ENCODE measurements around the gene ITFG1.
"Not testable (repeated sequence)": the region's sequence is repeated elsewhere in the genome, so short reads cannot be mapped to it uniquely, and the experiment has no call there.

ITFG1 gene

DNA sequence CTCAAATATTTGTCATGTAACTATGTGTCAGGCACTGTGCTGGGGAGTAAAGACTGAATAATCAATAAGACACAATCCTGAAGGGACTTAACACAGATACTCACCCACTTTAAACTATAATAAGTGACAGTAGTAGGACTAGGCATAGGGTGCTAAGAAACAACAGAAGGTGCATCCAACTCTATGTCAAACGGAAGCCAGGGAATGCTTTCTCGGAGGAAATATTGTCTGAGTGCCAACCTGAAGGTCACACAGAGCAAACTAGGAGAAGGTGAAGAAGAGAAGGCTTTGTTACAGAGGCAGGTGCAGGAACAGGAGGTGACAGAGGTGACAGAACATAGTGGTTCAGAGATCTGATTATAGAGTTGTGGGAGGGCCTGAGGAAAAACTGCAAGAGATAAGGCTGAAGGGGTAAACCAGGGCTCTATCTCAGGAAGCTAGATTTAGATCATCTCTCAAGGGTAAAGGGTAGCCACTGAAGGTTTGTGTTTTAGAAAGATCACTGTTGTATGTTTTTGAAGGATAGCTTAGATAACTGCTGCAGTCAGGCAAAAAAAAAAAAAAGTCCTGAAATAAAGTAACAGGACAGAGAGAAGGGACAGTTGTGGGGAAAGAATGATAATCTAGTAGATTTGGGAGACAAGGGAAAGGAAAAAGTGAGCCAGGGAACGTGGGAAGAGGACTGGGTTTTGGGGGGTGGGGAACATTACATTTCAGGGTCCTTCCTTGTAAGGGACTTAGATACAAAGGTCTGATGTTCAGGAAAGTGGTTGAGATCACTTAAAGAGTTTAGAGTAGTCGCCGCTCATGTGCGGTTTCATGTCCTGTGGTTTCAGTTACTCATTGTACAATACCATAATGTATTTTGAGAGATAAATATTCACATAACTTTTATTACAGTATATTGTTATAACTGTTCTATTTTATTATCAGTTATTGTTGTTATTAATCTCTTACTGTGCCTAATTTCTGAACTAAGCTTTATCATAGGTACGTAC lies 231.5 kb downstream of the ITFG1 start:
- no peak for FAIRE-seq

DNA sequence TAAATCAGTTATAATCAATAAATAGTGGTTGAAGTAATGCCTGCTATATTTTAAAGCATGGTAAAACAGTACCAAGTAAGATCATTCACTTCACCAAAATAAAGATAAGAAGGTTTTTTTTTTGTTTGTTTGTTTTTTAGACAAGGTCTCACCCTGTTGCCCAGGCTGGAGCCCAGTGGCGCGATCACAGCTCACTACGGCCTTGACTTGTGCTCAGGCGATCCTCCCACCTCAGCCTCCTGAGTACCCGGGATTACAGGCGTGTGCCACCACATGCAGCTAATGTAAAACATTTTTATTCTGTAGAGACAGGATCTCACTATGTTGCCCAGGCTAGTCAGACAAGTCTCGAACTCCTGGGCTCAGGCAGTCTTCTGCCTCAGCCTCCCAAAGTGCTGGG lies 232.6 kb downstream of the ITFG1 start:
- no peak for FAIRE-seq

DNA sequence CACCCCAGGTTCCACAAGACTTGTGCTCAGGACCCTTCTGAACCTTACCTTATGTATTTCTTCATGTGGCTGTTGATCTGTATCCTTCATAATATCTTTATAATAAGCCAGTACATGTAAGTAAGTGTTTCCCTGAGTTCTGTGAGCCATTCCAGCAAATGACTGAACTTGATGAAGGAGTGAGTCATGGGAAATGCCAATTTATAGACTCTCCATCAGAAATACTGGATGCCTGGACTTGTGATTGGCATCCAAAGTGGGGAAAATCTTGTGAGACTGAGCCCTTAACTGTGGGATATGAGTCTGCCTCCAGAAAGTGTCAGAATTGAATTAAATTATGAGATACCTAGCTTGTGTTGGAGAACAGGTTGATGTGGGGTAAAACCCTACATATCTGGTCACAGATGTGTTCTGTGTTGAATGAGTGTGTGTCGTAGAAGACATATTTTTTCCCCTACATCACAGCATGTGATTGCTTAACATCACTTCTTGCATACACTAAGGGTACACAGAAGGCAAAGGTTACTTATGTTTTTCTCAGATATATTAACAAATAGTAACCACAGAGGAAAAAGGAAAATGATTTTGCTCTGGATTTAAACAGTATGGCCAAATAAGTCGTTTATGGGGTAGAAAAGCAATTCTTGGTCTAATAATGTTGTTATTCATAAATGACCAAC lies 247.0 kb downstream of the ITFG1 start:
- no peak for FAIRE-seq

DNA sequence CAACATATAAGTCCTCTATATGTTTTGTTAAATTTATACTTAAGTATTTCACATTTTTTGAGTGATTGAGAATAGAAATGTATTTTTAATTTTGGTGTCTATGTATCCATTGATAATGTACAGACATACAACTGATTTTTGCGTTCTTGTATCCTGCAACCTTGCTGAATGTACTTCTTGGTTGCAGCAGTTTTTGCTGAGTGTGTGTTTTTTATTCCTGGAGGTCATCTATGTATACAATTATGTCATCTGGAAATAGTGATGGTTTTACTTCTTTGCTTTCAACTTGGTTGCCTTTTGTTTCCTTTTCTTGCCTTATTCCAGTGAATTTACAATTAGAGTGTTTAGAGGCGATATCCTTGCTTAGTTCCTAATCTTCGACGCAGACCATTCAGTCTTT lies 249.6 kb downstream of the ITFG1 start:
- no peak for FAIRE-seq

DNA sequence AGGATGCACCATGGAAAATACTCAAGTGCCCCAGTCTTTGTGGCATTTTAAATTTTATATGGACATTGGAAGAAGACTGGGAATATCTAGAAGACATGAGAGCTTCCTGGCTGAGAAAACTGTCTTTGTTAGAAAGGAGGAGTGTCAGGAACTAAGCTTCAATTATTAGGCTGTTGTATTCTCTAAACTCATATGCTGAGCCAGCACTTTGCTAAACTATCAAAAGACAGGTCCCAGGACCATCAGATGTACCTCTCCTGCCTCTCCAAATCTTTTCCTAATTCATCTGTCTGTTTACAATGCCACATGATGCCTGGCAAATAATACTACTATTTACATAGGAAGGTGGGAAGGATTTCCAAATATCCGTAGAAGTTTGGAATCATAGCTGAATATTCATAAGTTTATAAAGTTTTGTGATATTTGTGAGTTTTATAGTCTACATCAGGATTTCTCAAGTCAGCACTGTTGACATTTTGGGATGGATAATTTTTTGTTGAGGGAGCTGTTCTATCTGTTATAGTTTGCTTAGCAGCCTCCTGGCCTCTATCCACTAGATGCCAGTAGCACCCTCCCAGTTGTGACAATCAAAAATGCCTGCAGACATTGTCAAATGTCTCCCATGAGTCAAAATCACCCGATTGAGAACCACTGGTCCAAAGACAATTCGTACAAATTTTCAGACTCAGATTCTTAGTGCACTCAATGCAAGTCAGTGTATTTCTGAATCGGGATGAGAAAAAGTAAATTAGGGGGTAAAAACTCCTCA lies 255.9 kb downstream of the ITFG1 start:
- no peak for FAIRE-seq

DNA sequence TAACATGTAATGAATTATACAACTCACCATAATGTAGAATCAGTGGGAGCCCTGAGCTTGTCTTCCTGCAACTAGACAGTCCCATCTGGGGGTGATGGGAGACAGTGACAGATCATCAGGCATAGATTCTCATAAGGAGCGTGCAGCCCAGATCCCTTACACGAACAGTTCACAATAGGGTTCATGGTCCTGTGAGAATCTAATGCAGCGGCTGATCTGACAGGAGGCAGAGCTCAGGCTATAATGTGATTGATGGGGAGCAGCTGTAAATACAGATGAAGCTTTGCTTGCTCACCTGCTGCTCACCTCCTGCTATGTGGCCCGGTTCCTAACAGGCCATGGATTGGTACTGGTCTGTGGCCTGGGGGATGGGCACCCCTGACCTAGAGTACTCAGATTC lies 257.4 kb downstream of the ITFG1 start:
- not testable (repeated sequence) for FAIRE-seq

DNA sequence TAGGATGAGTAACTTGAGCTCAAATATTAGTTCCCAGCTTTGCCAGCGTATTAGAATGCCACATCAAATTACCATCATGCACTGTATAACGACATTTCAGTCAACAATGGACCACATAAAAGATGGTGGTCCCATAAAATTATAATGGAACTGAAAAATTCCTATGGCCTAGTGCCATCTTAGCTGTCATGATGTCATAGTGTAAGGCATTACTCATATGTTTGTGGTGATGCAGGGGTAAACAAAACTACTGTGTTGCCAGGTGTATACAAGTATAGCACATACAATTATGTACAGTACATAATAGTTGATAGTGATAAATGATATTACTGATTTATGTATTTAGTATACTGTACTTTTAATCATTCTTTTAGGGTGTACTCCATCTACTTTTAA lies 262.7 kb downstream of the ITFG1 start:
- FAIRE-seq: no peak

DNA sequence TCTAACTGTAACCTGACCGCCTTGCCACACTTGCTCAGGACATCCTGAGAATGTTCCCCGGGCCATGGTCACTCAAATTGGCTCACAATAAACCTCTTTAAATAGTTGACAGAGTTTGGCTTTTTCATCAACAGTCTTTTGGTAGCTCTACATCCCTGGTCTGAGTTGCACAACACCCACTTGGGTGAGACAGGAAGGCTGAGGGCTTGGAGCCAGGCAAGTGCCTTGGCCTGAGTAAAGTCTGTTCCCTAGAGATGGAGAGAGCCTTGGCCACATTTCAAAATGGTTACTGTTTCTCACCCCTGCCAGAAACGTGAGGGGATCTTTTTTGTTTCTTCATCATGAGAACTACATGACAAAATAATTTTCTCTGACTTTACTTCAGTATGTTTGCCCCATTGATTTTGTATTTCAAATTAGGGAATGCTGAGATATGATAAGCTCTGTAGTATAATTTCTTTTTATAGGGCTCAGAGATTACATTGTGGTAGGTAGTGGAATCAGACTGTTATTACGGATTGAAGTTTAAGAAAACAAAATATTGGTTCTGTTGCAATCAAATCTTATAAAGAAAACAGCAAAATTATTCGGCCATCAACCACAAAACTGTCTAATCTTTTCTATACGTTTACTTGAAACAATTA lies 263.2 kb downstream of the ITFG1 start:
- FAIRE-seq: no peak

DNA sequence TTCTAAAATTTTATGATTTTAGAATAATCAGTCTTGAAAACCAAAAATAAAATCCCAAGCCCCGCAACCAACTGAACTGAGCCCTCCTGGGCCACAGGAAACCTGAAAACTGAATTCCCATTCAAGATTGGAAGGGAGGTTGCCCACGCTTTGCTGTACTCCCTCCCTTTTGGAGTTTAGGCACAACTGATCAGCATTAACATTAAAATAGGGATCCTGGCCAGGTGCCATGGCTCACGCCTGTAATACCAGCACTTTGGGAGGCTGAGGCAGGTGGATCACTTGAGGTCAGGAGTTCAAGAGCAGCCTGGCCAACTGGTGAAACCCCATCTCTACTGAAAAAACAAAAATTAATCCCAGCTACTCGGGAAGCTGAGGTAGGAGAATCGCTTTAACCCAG lies 264.4 kb downstream of the ITFG1 start:
- FAIRE-seq: no peak

DNA sequence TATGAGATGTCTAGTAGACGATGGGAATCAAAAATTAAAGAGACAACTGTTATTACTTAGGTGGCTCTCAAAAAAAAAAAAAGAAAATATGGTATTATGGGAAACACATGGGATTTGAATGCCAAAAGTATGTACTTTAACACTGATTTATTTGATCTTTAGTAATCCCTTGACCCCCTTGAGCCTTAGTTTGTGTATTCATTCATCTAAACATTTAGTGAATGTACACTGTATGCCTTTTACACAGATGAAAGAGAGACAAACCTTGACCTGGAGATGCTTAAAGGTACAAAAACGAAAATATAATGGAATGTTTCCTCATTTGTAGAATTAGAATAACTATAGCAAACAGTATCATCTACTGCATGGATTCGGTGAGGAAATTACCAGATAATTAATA lies 278.5 kb downstream of the ITFG1 start:
- FAIRE-seq: no peak

DNA sequence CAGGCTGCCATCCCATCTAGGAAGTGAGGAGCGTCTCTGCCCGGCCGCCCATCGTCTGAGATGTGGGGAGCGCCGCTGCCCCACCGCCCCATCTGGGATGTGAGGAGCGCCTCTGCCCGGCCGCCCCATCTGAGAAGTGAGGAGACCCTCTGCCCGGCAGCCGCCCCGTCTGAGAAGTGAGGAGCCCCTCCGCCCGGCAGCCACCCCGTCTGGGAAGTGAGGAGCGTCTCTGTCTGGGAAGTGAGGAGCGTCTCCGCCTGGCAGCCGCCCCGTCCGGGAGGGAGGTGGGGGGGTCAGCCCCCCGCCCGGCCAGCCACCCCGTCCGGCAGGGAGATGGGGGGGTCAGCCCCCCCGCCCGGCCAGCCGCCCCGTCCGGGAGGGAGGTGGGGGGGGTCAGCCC lies 279.8 kb downstream of the ITFG1 start:
- FAIRE-seq: not testable (repeated sequence)

DNA sequence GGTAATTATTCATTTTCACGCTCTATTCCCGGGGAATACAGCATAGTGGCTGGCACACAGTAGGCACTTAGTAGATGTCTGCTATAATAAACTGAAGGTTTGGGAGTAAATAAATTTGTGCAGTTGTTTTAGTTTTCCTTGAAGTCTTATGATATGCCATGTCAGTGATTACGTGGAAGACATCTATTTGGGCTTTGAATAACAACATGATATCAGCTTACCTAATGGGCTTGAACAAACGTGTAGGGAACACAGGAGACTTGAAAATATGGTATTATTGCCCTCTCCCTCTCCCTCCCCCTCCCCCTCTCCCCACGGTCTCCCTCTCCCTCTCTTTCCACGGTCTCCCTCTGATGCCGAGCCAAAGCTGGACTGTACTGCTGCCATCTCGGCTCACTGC lies 280.8 kb downstream of the ITFG1 start:
- FAIRE-seq: no peak

DNA sequence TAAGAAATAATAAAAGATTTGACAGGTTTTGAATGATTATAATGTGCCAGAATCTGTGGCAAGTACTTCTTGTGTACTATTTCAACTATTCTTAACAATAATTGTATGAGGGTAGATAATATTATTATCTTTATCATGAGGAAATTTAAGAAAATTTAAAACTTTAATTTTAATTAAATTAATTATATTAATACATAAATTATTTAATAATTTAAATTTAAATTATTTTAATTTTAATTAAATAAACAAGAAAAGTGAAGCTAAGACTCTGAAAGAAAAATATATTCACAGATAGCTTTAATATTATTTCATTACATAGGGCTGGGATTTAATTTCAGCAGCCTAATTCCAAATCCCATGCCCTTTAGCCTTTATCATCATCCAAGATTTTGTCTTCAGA lies 285.7 kb downstream of the ITFG1 start:
- FAIRE-seq: peak; percentile 91

DNA sequence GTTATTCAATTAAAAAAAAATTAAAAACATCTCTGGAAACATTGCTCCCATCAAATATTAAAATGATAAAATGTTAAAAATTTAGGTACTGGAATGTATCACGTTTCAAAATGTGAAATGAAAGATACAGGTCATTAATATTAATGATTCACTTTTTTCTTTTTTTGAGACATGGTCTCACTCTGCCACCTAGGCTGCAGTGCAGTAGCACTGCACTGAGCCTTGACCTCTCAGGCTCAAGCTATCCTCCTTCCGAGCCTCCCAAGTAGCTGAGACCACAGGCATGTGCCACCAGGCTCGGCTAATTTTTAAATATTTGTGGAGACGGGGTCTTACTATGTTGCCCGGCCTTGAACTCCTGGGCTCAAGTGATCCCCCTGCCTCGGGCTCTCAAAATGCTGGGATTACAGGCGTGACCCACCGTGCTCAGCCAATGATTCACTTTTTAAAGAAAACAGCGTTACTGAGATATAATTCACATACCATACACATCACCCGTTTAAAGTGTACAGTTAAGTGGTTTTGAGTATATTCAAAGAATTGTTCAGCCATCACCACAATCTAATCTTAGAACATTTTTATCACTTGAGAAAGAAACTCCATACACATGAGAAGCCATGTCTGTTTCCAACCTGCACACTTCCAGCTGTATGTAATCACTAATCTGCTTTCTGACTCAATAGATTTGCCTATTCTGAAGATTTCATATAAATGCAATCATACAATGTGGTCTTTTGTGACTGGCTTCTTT lies 298.0 kb downstream of the ITFG1 start:
- FAIRE-seq: no peak

DNA sequence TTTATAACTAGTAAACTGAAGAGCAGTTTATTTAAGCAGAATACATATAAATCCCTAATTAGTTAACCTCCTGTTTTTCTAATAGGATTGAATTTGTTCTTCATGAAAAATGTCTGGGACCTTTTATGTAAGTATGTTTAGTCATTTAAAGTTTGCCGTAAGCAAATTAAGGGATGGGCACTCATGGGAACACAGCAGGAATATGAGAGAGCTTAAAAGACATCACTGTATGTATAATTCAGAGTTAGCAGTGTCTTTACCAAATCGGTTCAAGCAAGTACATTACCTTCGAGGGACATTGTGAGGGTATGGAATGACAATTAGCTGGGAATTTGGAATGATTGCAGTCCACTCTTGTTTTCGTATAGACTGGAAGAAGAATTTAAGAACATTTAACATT lies 299.4 kb downstream of the ITFG1 start:
- no peak for FAIRE-seq

DNA sequence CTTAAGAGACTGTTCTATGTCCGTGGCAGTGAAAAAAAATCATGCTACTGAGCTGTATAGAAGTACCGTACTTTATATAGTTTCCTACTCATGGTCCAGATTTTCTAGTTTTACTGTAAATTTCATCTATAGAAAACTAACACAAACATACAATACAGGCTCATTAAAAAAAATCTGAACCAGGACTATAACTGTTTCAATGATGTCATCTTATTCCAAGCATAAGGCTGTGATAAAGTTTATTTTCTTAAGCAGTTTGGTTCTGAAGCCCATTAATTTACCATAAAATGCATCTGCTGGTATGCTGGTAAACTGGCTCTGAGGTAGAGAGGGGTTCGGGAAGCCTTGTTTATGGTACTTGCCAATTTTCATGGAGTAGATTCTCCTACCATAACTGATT lies 300.4 kb downstream of the ITFG1 start:
- no peak for FAIRE-seq

DNA sequence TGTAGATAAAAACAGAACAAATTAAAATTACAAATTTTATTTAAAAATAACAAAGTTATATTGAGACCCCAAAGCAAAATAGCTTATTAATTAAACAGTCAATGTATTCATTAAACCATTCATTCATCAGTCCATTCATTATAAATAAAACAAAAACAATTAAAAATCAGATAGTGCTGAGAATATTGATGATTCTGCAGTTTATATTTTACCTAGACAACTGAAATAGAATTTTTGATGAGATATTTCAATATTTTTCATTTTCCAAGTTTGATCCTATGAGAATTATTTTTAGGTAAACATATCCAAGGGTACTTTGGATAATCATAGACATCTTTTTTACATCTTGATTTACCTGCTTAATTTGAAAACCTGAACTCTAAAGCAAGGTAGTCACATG lies 301.9 kb downstream of the ITFG1 start:
- no peak for FAIRE-seq

DNA sequence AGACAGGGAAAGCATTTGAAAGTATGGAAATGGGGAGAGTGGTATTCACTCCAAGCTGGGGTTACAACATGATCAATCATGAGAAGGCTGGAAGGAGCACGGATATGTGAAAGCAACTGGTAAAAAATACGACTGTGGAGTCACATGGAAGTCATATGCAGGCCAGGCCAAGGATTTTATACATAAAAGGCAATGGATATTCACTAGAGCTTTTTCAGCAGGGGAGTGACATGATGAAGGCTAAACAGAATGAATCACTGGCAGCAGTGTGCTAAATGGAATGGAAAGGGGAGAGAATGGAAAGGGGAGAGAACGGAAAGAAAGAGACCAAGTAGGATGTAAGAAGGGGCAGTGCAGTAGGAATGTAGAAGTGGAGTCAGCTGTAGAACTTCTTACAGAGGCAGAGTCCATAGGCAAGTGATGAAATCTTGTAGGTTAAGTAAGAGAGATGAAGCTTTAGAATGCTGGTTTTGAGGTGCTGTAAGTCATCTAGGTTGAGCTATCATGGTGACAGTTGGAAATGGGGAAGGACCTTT lies 304.1 kb downstream of the ITFG1 start:
- FAIRE-seq: no peak

DNA sequence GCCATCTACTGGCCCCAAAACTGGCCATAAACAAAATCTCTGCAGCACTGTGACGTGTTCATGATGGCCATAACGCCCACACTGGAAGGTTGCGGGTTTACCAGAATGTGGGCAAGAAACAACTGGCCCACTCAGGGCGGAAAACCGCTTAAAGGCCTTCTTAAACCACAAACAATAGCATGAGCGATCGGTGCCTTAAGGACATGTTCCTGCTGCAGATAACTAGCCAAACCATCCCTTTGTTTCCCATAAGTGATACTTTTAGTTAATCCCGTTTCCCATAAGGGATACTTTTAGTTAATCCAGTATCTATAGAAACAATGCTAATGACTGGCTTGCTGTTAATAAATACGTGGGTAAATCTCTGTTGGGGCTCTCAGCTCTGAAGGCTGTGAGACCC lies 308.4 kb downstream of the ITFG1 start:
- FAIRE-seq: not testable (repeated sequence)

DNA sequence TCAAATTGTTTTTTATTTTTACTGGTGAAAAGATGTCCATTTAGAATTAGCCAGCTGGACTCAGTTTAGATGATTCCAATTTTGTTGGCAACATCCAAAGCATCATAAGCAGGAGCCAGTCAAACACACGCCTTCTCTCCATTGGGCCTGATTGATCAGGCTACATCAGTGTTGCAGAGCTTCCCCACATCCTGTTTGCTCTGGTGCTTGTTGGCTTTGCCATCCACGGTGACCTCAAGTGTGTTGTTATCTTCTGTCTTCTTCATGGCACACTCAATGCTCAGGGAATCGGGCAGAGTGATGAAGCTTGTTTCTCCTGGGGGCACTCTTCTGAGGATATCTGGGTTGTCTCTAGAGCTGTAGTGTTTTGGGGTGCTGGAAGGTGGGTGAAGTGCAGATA lies 310.8 kb downstream of the ITFG1 start:
- no peak for FAIRE-seq

DNA sequence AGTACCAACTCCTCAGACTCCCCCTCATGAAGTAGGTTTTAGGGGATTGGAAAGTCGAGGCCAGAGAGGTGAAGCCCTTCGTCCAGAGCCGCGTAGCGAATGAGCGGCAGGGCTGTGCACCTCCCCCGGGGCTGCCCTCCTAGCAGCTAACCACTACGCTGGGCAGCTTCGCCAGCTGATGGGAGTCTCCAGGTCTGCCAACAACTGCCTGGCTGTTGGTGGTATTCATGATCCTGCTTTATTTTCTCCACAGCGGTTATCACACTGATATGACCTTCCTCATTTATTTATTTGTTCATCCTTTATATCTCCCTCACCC lies 316.3 kb downstream of the ITFG1 start:
- FAIRE-seq: no peak
